ENCODE results near the gene RPRD1A. TPM values are rescaled to one million over a fixed set of nuclear protein-coding genes. Genes with fewer than 3 reads are reported as not detected.

The RPRD1A gene
- total and polyA plus RNA-seq, 9 of the 15 experiments (the other 6 are each of a cell fraction or from before 2014, with no cell fraction given), result 30.2 to 142 (median 66.0) TPM

GRCh38 chr18:35972197-35973000 lies 95.0 kb downstream of the RPRD1A start, which contains the start of gene RMP24 (continued):
- TF ChIP-seq ZNF586 (CRISPR knock-in tag; conservative IDR thresholded peaks at IDR 0.05), result no peak
- TF ChIP-seq FOXA3 (CRISPR knock-in tag; conservative IDR thresholded peaks at IDR 0.05 in 1 of 2, IDR thresholded peaks at IDR 0.05 in 1 of 2), result no peak
- no peak for TF ChIP-seq MIER1 (IDR thresholded peaks at IDR 0.05; ENCODE audit: low read depth)
- 0 out of 2 replicates have a peak, but pooled peaks have one; percentile 31 for TF ChIP-seq SOX6 (IDR thresholded peaks at IDR 0.05)
- peak; percentile 64 for TF ChIP-seq DACH1 (IDR thresholded peaks at IDR 0.05; ENCODE audit: partially characterized antibody)
- TF ChIP-seq SRSF3 (IDR thresholded peaks at IDR 0.05; ENCODE audit: insufficient read depth, low read length), result no peak
- TF ChIP-seq PCBP2 (IDR thresholded peaks at IDR 0.05; ENCODE audit: low read depth, low read length, poor library complexity, severe bottlenecking), result no peak
- no peak for TF ChIP-seq YBX1 (IDR thresholded peaks at IDR 0.05)
- peak; percentile 89 for TF ChIP-seq ZFX (CRISPR knock-in tag; IDR thresholded peaks at IDR 0.05)
- TF ChIP-seq, protein P1, sequence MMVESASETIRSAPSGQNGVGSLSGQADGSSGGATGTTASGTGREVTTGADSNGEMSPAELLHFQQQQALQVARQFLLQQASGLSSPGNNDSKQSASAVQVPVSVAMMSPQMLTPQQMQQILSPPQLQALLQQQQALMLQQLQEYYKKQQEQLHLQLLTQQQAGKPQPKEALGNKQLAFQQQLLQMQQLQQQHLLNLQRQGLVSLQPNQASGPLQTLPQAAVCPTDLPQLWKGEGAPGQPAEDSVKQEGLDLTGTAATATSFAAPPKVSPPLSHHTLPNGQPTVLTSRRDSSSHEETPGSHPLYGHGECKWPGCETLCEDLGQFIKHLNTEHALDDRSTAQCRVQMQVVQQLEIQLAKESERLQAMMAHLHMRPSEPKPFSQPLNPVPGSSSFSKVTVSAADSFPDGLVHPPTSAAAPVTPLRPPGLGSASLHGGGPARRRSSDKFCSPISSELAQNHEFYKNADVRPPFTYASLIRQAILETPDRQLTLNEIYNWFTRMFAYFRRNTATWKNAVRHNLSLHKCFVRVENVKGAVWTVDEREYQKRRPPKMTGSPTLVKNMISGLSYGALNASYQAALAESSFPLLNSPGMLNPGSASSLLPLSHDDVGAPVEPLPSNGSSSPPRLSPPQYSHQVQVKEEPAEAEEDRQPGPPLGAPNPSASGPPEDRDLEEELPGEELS (CRISPR knock-in tag; IDR thresholded peaks at IDR 0.05; ENCODE audit: borderline replicate concordance), result no peak
- TF ChIP-seq CEBPB (tag; IDR thresholded peaks at IDR 0.05), result no peak
- no peak for TF ChIP-seq HMG20B (CRISPR knock-in tag; IDR thresholded peaks at IDR 0.05)
- peak; percentile 38; the same call in 1 of the 2 replicates for TF ChIP-seq STAT5A (IDR thresholded peaks at IDR 0.05; ENCODE audit: borderline replicate concordance, low read length)
